ENCODE data around the gene EPHA4. TPM values are rescaled to one million over a fixed set of nuclear protein-coding genes. Genes with fewer than 3 reads are reported as not detected.
A peak's percentile ranks its signal among the peaks of the same experiment; 100 is the strongest.

EPHA4 gene
- total and polyA plus RNA-seq, 12 donors: 3.4 to 51.3 (median 18.6) TPM

DNA sequence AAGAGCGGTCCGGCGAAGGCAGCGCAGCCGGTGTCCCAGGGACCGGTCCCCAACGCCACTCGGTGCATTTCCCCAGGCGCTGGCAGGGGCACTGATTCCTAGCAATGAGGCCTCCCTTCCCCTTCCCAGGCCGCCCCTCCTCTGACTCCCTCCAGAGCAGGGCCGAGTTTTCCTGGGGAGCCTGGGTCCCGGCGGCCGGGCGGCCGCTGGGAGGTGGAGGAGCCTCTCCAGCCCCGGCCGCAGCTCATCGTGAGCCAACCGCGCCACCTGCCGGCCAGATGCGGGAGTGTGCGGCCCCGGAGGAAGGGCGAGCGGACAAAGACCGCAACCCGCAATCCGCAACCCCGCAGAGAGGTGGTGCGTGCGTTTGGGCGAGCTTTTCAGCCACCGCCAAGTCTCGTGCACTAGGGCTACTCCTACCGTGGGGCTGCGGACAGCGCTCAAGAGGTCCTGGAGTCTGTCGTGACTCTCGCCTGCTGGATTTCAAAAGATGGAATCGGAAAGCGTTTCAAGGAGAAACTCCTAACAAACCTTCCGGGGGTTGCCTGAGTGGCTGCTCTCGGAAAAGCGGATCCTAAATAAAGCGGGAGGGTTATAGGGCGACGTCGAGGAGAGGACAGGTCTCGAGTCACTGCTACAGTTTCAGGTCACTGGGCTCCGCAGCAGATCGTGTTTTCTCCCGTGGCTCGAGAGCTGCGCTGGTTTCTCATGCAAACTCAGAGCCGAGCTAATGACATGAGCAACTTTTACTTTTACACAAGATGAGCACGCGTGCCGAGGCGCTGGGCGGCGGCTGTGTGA, 1.5 kb upstream of the EPHA4 start:
- Histone ChIP-seq H3K36me3 (no peaks in the 10 kb centered on the region), H3K4me3 (peak overlapping the region; percentile 59 to 92 (median 78)), H3K27me3 (peaks cover 0 to 97% (median 14%) of the 10 kb centered on the region in 7 donors), H3K27ac (peak overlapping the region; percentile 55 to 95 (median 90)), H3K4me1 (peaks cover 0 to 41% (median 20%) of the 10 kb centered on the region in 9 donors), H3K9me3 (no peaks in the 10 kb centered on the region)
- WGBS, 2 donors: 0 to 1% methylated on average over 62 to 63 of the region's 63 CpGs
- peak; percentile 95 to 99 (median 97) for TF ChIP-seq CTCF (IDR thresholded peaks at IDR 0.05)
- peak; percentile 84 to 90 for DNase-seq
- ATAC-seq: peak; percentile 80 to 87 (median 82)
- intact Hi-C loops (cut with DNase I): loop anchor here (1.0 to 10.0 kb wide), 19 partner anchors 46 to 1839 kb away; no protein-coding TSS in a partner anchor

GRCh38 chr2:221572821-221573429, 821 bp upstream of the EPHA4 start:
- no peak for TF ChIP-seq CTCF (IDR thresholded peaks at IDR 0.05)
- ATAC-seq (peak; percentile 40 to 76 (median 56)), DNase-seq (peak; percentile 43 to 52)
- Histone ChIP-seq H3K4me1 (peaks cover 0 to 45% (median 27%) of the 10 kb centered on the region in 9 donors), H3K27ac (peak overlapping the region; percentile 55 to 95 (median 90)), H3K4me3 (peak overlapping the region; percentile 59 to 92 (median 78)), H3K9me3 (no peaks in the 10 kb centered on the region), H3K36me3 (peaks cover 0 to 7% (median 0%) of the 10 kb centered on the region in 9 donors), H3K27me3 (peaks cover 0 to 97% (median 14%) of the 10 kb centered on the region in 7 donors)
- 0 to 1% methylated on average over 42 of the region's 42 CpGs for WGBS, 2 donors
- intact Hi-C loops (cut with DNase I): loop anchor here (1.0 to 10.0 kb wide), 17 partner anchors 46 to 1838 kb away; no protein-coding TSS in a partner anchor

- Histone ChIP-seq H3K4me3 (peak overlapping the region; percentile 59 to 92 (median 78)), H3K9me3 (no peaks in the 10 kb centered on the region), H3K27me3 (peaks cover 0 to 95% (median 11%) of the 10 kb centered on the region in 7 donors), H3K36me3 (peaks cover 0 to 7% (median 0%) of the 10 kb centered on the region in 9 donors), H3K4me1 (peaks cover 0 to 45% (median 38%) of the 10 kb centered on the region in 9 donors), H3K27ac (peak overlapping the region; percentile 51 to 95 (median 90))
- DNase-seq (peak; percentile 29 to 51), ATAC-seq (peak; percentile 1 to 31 (median 8))
- intact Hi-C loops (cut with DNase I): loop anchor here (1.0 to 10.0 kb wide), 16 partner anchors 44 to 1837 kb away; no protein-coding TSS in a partner anchor
- 0% methylated on average over 61 of the region's 61 CpGs for WGBS, 2 donors
- no peak for TF ChIP-seq CTCF (IDR thresholded peaks at IDR 0.05)
Observed at GRCh38 chr2:221571551-221572218, 419 bp downstream of the EPHA4 start.
